CD4-positive, alpha-beta T cell treated with Interleukin-4 for 4 hours (primary cell): ENCODE measurements around the gene ZBTB43.

Experiments used
- DNase-seq: peaks from one replicate; pipeline ENCODE4 v3.0.0-alpha.2; 2020

Gene ZBTB43

GRCh38 chr9:126860077-126860756 is 55.4 kb downstream of the ZBTB43 start, which contains the start of gene ZBTB34:
Gene ZBTB34 (plus strand): TSS chr9:126860639. CDS start chr9:126879400, 18,761 bp downstream.
- peak; percentile 53 for DNase-seq

DNA sequence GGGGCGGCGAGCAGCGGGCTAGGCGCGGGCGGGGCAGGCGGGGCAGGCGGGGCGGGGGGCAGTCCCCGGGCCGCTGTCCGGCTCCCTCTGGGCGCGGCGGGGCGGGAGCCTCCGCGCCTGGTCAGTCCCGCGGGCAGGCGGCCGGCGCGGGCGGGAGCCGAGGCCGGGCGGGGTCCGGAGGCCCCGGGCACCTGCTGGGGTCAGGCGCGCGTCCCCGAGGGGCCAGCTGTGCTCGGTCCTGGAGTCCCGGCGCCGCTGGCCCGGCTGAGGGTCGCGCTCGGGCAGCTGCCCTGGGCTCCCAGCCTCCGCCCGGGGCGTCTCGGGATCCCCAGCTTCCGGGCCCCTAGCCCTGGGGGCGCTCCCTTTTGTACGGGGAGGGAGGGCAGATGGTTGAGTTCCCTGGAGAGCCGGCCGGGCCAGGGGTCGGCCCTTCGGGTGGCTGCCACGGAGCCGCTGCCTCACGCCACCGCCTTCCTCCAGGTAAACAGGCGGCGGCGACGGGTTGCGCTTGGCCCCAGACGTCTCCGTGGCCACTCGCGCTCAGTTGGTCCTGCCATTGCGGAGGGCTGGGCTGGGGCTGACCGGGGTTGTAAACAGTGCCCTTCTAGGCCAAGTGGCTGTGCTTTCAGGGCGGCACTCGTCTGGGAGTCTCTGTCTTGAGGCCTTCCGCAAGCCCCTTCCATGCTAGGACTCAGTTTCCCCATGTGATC is 56.1 kb downstream of the ZBTB43 start:
- no peak for DNase-seq

- DNase-seq: no peak
These were observed 56.9 kb downstream of the ZBTB43 start for GRCh38 chr9:126861707-126862103.

GRCh38 chr9:126862104-126862761 is 57.4 kb downstream of the ZBTB43 start:
- no peak for DNase-seq

- DNase-seq: no peak
These were observed 59.9 kb downstream of the ZBTB43 start for GRCh38 chr9:126864771-126865170.

- DNase-seq: no peak
These were observed 64.5 kb downstream of the ZBTB43 start for GRCh38 chr9:126869368-126869767.

- DNase-seq: no peak
These were observed 67.7 kb downstream of the ZBTB43 start for GRCh38 chr9:126872516-126872915.

- DNase-seq: no peak
These were observed 69.9 kb downstream of the ZBTB43 start for GRCh38 chr9:126874546-126875314.

DNA sequence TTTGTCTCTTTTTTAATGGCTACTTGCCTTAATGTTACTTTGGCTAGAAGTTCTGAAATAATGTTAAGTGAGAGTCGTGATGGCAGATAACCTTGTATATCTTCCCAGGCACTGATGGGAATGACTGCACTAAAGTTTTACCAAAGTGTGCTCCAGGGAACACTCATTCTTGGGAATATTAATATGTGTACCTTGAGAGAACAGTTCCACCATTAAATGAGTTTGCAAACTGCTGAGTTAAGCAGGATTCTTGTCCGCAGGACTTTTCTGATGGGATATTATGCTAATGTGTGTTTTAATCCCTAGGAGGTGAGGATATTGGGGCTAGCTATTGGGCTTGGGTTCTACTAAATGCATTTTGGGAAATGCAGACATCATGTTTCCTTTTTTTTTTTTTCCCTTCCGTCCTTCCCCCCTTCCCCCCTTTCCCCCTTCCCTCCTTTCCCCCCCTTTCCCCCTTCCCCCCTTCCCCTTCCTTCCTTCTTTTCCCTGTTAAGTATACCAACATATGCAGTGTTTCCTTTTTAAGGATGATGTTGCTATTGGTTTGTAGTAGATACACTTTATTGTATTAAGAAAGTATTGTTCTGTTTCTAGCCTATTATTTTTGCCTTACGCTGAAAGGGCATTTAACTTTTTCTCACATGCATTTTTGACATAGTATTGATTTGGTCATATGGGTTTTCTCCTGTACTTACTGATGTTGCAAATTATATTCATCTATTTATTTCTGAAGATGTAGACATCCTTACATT is 71.1 kb downstream of the ZBTB43 start:
- no peak for DNase-seq

DNA sequence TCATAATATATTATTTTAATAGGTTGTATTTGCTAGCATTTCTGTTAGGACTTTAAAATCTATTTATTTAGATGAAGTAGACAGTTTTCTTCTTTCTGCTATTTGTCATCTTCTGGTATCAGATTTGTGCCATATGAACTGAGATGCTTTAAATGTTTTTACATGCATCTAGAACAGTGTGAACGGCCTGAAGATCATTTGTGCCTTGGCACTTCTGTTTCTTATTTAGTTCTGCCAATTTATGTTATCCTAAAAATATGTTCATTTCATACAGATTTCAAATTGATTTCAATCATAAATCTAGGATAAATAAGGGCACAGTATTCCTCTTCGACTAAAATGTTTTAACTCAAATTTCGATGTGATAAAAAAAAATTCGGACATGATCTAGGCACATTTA is 71.7 kb downstream of the ZBTB43 start:
- no peak for DNase-seq

- peak; percentile 30 for DNase-seq
These were observed 72.6 kb downstream of the ZBTB43 start for GRCh38 chr9:126877418-126877817.

- no peak for DNase-seq
These were observed 74.4 kb downstream of the ZBTB43 start for GRCh38 chr9:126879288-126879687.

DNA sequence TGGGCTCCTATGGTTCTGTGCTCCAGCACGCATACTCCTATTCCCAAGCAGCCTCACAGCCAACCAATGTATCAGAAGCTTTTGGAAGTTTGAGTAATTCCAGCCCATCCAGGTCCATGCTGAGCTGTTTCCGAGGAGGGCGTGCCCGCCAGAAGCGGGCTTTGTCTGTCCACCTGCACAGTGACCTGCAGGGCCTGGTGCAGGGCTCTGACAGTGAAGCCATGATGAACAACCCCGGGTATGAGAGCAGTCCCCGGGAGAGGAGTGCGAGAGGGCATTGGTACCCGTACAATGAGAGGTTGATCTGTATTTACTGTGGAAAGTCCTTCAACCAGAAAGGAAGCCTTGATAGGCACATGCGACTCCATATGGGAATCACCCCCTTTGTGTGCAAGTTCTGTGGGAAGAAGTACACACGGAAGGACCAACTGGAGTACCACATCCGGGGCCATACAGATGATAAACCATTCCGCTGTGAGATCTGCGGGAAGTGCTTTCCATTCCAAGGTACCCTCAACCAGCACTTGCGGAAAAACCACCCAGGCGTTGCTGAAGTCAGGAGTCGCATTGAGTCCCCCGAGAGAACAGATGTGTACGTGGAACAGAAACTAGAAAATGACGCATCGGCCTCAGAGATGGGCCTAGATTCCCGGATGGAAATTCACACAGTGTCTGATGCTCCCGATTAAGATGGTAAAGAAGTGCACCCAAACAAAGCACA is 75.5 kb downstream of the ZBTB43 start:
- DNase-seq: no peak

- DNase-seq: no peak
These were observed 76.1 kb downstream of the ZBTB43 start for GRCh38 chr9:126880947-126881332.

GRCh38 chr9:126882746-126883145 is 77.9 kb downstream of the ZBTB43 start:
- DNase-seq: no peak

DNA sequence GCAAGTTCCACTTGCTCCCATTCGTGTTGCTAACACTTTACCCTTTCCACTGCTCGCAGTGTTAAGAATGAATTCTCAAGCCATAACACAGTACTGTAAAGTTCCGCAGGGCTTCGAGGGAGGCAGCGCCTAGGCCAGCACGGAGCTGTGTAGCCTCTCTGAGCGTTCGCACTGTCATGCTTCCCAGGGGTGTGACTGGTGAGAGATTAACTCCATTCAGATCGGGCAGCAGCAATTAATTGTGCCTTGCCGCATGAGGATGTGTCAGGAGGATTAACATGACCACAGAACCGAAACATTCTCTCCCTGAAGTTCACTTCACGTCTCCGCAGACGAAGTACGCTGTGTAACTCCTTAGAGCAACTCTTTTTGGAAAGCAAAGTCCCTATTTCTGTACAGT is 78.8 kb downstream of the ZBTB43 start:
- DNase-seq: no peak

DNA sequence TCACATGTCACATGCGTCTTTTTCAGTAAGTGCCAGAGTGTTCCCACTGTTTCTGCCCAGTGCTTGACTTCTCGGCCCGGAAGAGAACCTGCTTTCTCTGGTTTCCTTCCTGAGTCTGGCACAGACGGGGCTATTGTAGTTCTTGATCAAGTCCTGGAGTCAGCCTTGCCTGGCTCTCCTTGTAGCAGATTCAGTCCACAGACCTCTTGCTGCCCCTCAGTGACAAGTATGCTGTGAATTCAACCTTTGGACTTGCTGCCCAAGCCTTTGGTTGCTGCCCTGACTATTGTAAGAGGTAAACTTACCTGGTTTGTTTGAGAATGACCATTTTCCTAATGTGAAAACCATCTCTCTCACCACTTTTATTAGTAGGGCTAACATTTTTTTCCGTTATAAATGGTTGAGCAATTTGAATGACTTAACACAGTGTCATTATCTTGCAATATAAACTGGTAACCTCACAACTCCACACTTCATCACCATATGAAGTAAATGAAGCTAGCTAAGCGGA is 80.3 kb downstream of the ZBTB43 start:
- no peak for DNase-seq

- no peak for DNase-seq
These were observed 81.4 kb downstream of the ZBTB43 start for GRCh38 chr9:126886034-126886822.

- no peak for DNase-seq
These were observed 82.1 kb downstream of the ZBTB43 start for GRCh38 chr9:126886897-126887296.
